ENCODE measurements around the gene VEZF1.
A peak's percentile ranks its signal among the peaks of the same experiment; 100 is the strongest.

The VEZF1 gene

DNA sequence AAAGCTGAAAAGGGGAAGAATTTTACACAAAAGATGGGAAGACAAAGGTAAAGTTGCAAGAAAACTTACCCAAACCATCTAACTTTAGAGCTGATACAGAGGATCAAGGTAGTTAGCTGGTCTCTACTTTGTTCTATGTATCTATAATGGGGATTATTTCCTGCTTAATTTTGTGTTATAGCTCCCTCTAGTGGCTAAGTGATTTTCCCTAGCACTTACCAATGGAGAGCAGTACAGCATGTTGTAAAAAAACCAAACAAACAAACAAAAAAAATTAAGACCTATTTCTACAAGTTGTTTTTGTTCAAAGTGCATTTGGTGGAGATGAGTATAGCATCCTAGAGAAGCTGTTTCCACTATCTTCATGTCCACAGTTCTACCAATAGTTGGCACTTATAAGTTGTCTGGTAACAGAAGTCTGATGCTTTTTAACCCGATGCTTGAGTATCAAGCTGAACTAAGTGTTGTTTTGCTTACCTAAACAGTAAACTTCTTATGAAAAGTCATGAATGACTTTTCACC, 11.5 kb upstream of the VEZF1 start:
- DNase-seq: peak in 1 of 51 donors; percentile 49

DNA sequence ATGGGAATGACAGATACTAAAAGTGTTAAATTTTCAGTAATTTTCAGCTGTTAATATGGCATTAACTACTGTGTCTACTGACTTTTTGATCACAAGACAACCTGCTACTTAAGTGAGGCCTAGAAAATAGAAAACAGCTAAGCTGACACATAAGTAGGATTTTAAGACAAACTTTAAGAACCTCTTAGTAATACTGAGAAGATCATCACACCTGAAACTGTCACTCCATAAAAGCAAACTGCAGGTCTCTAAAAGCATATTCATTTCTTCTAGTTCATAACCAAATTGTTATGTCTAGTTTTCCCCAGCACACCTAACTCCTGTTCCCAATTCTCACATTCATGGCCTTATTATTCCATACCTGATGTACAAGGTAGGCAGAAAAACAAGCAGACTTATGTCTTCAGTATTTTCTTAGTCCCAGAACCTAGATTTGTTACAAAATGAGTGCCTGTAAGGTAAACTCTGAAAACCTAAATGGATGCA, 11.0 kb upstream of the VEZF1 start:
- DNase-seq: no peak

DNA sequence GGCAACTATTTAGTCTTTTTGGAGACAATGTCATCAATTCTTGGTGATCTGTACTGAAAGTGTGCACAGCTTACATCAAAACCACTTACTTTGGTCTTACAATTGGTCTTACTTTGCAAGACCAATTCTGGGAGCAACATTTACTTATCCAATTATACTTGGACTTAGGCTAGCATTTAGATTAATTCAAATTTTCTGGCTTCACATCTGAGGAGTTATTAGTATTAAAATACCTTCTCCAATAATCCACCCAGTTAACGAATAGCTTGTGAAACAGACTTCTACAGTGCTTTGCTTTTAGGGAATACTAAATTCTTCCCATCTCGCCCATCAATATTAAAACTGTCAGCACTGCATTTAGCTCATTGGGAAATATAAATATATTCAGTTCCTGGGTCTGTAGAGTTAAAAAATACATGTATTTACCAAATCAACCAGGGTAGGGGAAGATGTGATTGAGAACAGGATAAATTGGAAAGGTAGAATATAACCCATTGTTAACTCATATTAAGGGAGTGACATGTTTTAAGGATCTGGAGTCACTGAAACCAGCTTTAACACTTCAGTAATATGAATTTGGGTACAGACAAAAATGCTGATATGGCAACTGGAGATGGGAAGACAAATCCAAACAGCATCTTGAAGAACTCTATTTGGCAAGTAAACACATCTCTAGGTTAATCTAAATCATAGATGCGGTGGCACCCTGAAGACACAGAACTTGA, 9.2 kb upstream of the VEZF1 start:
- DNase-seq: no peak

DNA sequence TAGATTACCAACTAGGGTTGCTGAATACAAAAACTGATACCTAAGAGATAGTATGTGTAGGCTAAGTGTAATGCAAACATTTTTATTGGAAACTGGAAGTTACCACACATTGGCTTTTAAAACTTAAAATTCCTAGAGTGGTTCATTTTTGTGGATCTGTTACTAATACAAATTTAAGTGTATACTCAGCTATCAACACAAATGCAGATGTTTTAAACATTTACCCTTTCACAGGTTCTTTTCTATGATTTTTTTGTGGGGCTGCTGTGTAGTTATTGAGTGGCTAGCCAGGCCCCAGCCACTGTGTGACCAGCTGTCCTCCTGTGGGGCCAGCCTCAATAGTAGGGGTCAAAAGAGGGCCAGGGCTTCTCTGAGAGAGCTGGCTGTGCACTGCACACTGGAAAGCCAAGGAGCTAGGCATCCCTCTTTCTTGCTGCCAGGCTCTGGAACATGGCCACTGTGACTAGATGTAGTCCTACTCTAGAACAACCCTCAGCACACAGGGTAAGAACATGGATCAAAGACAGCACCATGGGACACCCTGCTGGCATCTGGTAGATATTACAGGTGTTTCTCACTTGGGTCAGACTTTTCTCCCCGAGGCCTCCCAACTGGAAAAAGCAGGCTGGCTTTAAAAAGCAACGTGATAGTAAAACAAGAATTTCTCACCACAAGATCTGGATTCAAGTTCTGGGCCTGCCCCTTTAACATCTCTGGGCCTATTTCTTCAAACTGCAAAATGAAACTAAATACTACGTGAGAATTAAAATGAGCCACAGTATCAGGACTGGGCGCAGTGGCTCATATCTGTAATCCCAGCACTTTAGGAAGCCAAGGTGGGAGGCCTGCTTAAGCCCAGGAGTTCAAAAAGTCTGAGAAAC, 7.3 kb upstream of the VEZF1 start:
- peak in 39 of 51 donors; percentile 7 to 81 (median 47) for DNase-seq

GRCh38 chr17:57994436-57994835, 6.4 kb upstream of the VEZF1 start:
- no peak for DNase-seq

- no peak for DNase-seq
Measured at GRCh38 chr17:57993471-57994365, 5.7 kb upstream of the VEZF1 start.

- no peak for DNase-seq
Measured at GRCh38 chr17:57991537-57991936, 3.5 kb upstream of the VEZF1 start.

DNA sequence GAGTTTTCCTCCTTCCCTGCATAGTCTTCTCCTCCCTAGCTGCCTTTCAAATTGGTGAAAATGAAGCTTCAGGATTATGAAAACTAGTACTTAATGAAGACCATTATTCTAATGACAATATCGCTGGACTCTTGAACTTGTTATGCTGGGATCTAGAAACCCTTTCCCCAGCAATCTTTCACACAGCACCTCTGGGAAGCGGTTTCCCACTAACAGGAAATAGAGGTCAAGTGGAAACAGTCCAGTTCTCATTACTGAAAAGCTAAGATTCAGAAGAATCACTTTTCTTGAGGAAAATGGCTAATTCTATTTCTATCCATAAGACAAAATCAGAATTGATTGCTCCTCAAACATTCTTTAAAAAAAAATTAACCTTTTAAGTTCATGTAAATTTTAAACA, 2.0 kb upstream of the VEZF1 start:
- no peak for DNase-seq

DNA sequence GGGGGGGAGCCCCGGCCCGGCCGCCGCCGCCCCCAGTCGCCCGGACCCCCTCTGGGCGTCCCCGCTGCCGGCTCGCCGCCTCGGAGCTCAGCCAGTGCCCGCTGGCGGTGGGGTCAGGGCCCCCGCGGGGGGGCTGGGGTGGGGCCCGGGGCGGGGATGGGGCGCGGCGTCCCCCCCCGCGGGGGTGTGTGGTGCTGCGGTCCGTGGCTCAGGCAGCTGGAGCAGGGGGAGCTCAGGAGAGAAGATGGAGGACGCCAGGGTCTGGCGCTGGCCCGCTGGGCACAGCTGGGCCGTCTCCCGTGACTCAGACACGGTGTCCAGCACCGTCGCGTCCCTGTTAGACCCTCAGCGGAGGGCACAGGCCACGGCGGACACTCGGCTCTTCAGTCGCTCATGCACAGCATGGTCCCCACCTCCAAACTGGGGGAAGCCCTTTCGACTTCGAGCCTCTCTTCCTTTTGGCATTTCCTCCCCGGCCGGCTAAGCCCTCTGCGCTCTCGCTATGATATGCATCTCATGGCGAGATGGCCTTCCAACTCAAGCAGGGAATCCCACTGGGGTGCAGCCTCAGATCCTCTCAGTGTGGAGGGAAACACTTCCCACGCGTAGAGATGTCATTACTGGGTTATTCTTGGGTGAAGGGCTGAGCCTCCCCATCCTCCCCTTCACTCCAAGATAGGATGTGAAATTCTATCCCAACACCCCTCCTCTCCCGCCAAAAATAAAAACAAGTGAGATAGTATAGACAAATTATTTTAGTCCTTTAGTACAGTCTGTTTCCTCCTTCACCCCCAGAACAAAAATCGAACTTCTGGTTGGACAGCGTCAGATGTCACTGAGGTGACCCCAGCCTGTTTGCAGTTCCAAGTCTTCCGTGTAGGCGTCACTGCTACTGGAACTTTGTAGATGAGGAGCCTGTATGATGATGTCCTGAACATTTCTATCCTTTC, 522 bp upstream of the VEZF1 start:
- peak in 44 of 51 donors; percentile 53 to 90 (median 76) for DNase-seq

DNA sequence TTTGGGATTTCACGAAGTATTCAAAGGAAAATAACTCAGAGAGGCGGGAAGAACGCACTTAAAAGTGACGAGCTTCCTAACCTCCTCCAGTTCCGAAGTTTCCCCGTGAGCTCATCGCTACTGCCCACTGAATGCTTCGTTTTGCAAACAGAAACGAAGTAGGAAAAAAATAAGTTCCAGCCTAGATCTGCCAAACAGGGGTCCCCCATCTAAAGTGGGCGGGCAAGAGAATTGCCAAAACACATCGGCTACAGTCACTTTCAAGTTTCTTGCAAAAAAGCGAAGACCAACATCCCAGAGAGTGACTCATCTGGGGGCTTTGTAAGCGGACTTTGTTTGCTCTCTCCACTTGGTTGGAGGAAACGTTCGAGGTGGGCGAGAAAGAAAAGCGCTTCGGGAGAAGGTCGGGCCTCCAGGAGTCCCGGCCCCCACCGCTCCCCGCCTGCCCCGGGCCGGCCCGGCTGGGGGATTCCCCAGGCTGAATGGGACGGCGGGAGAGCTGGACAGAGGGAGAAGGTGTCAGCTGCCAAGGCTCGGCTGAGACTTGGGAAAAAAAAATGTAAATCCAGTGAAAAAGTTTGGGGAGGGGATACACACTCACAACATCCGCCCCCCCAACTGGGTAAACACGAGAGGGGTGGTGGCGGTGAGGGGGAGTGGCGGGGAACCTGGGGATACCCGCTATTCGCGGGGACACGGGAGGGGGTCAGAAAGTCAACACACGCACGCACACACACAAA, 1.0 kb downstream of the VEZF1 start:
- peak in 42 of 51 donors; percentile 18 to 83 (median 47) for DNase-seq

- DNase-seq: no peak
Measured at GRCh38 chr17:57985675-57985974, 2.4 kb downstream of the VEZF1 start.

GRCh38 chr17:57984936-57985674, 2.9 kb downstream of the VEZF1 start:
- no peak for DNase-seq

DNA sequence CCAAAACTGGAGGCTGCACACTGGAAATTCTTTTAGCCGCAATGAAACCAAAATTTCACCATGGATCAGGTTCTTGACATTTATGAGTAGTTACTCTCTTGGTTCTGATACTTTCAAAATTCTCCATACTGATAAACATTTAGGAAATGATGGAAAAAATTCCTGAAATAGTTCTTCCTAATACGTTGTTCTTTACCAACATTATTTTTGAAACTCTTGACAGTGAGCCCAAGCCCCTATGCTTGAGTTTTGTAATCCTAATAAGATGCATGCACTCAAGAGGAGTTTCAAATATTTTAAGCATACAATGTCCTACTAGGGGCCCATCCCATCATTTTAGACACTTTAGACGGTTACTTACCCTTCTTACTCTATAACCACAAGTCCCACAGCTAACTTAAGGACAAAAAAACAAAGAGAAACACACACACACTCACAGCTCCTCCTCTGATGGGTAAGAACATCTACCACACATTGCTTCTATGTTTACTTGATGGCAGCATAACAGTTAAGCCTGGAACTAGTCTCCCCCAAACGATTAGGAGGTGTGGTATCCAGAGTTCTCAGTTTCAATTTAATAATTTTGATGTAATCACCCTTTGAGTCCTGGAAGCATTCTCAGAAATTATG, 3.7 kb downstream of the VEZF1 start:
- no peak for DNase-seq

- no peak for DNase-seq
Measured at GRCh38 chr17:57983446-57983845, 4.6 kb downstream of the VEZF1 start.

GRCh38 chr17:57982452-57983170, 5.4 kb downstream of the VEZF1 start:
- DNase-seq: no peak

DNA sequence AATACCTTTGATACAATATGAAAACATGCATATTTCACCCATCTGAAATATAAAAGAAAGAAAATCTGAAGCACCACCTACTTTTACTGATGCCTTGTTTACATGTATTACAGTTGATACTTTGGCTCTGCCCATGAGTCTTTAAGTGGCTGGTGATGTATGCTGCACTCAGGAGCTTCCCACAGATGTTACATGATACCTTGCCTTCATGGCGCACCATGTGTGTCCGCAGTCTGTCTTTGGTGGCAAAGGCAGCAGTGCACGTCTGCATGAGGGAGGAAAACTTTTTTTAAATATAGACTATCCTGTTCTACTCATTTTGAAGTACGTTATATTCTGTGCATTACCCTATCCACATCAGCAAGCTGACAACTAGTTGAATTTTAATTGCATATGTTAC, 7.5 kb downstream of the VEZF1 start:
- no peak for DNase-seq

GRCh38 chr17:57979076-57979475, 9.0 kb downstream of the VEZF1 start:
- no peak for DNase-seq

GRCh38 chr17:57976594-57976993, 11.5 kb downstream of the VEZF1 start:
- DNase-seq: peak in 1 of 51 donors; percentile 32

Measured in hypothalamus (tissue), 51 donors.